ENCODE data around the gene C1QTNF6.

Gene C1QTNF6

DNA sequence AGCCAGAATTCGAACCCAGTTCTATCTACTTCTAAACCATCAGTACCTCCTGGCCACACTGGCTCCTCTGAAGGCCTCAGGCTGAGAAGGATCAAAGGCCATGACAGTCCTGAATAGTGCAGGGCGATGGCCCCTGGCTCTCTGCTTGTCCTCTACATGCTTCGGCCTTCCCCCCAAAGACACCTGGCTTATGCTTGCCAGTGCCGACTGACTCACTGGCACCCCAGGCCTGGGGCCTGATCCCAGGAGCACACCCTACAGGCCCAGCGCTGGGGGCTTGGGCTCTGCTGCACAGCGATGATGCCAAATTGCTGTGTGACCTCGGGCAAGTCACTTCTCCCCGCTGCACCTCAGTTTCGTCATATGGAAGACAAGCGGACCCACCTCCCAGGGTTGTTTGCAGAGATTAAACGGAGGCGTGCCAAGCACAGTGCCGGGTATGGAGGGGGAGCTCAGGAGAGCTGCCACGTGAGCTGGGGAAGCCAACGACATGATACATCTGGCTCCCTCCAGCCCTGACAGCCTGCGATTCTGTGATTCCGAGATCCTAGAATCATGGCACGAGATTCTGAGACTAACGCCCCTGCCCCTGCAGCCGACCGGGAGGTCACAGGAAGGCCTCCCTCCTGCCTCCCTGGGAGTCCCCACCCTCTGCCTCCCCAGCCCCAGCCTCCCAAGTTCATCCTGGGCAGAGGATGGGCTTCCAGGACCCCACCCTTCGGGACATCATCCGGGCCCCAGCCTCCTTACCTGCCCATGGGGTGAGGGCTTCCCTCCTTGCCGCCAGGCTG, 23.2 kb upstream of the C1QTNF6 start:
- DNase-seq (ENCODE audit: low spot score), result no peak
- TF ChIP-seq, protein P1, sequence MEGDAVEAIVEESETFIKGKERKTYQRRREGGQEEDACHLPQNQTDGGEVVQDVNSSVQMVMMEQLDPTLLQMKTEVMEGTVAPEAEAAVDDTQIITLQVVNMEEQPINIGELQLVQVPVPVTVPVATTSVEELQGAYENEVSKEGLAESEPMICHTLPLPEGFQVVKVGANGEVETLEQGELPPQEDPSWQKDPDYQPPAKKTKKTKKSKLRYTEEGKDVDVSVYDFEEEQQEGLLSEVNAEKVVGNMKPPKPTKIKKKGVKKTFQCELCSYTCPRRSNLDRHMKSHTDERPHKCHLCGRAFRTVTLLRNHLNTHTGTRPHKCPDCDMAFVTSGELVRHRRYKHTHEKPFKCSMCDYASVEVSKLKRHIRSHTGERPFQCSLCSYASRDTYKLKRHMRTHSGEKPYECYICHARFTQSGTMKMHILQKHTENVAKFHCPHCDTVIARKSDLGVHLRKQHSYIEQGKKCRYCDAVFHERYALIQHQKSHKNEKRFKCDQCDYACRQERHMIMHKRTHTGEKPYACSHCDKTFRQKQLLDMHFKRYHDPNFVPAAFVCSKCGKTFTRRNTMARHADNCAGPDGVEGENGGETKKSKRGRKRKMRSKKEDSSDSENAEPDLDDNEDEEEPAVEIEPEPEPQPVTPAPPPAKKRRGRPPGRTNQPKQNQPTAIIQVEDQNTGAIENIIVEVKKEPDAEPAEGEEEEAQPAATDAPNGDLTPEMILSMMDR (IDR thresholded peaks at IDR 0.05; ENCODE audit: borderline replicate concordance, control extremely low read depth, extremely low read depth, insufficient read depth, missing control alignments), result no peak
- in situ Hi-C loops (cut with MboI; ENCODE audit: low sequenced_read_pairs, unreplicated experiment), result no loop called here

DNA sequence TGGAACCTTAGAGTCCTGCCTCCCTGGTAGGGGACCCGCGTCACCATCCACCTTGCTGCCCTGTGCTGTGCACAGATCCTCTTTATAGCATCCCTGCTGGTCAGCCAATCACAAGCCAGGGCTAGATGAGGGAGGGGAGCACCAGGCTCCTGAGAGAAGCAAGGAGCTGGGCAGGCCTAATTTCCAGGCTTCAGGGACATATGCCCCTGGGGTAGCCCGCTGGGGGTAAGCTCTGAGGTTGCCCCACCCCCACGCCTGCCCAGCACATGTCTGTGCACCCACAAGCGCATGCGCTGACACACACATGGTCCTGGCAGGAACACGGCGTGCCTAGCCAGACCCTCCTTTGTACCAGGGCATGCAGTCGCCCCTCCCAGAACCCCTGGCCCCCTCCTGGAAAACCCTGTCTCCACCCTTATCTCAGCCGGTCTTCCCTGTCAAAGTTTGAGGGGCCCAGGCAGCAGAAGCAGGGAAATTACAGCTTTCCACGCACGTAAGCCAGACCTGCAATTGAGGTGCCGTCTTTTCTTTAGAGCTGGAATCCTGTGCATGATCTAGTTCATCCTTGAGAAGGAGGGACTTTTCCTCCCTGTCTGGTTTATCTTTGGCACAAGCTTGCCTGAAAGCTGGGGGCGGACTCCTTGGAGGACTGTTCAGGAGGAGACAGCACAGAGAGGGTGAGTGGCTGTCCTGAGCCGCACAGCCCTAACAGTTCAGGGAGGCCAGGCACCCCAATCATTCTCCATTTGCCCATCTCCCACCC, 22.2 kb upstream of the C1QTNF6 start:
- no peak for DNase-seq (ENCODE audit: low spot score)
- in situ Hi-C loops (cut with MboI; ENCODE audit: low sequenced_read_pairs, unreplicated experiment), result no loop called here
- TF ChIP-seq, protein P1 (IDR thresholded peaks at IDR 0.05; ENCODE audit: borderline replicate concordance, control extremely low read depth, extremely low read depth, insufficient read depth, missing control alignments), result no peak

GRCh38 chr22:37209140-37209845, 21.2 kb upstream of the C1QTNF6 start:
- no peak for DNase-seq (ENCODE audit: low spot score)
- TF ChIP-seq, protein P1 (IDR thresholded peaks at IDR 0.05; ENCODE audit: borderline replicate concordance, control extremely low read depth, extremely low read depth, insufficient read depth, missing control alignments), result no peak
- in situ Hi-C loops (cut with MboI; ENCODE audit: low sequenced_read_pairs, unreplicated experiment), result no loop called here

DNA sequence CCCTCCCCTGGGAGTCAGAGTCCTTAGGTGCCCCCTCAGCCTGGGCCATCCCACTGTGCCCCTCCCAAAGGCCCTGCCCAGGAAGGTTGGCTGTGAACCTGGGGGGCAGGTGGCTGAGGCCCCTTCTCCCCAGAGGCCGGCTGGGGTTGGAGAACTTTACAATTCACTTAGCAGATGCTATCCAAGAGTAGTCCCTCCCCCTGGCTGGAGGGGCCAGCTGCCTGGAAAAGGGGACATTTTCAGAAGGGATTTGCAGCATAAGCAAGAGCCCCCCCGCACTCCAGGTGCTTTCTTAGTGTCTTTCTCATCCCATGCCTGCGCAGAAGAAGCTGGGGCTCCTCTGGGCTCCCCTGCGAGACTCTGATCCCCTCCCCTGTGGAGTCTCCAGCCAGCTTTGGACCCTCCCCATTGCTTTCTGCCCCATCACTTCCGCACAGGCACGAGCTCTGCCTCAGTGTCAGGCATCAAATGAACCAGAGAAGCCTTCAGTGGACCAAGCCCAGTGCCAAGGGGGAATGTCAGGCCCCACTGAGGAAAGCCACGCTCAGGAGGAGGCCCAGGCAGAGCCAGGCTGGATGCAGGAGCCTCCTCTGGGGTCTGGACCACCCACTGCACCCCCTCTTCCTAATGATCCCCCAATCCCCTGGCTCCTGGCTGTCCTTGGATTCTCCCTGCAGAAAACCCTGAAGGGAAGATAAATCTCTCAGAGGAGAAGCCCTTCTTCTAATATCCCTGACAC, 20.5 kb upstream of the C1QTNF6 start:
- TF ChIP-seq, protein P1 (IDR thresholded peaks at IDR 0.05; ENCODE audit: borderline replicate concordance, control extremely low read depth, extremely low read depth, insufficient read depth, missing control alignments), result no peak
- in situ Hi-C loops (cut with MboI; ENCODE audit: low sequenced_read_pairs, unreplicated experiment), result no loop called here

GRCh38 chr22:37207981-37208380, 19.9 kb upstream of the C1QTNF6 start:
- in situ Hi-C loops (cut with MboI; ENCODE audit: low sequenced_read_pairs, unreplicated experiment), result no loop called here
- TF ChIP-seq, protein P1 (IDR thresholded peaks at IDR 0.05; ENCODE audit: borderline replicate concordance, control extremely low read depth, extremely low read depth, insufficient read depth, missing control alignments), result no peak
- no peak for DNase-seq (ENCODE audit: low spot score)

More for the DNA sequence above, 20.5 kb upstream of the C1QTNF6 start:
- DNase-seq (ENCODE audit: low spot score), result no peak
